ENCODE measurements around the gene PRR19.

PRR19 gene

GRCh38 chr19:42271045-42271419 is 30.9 kb upstream of the PRR19 start:
- DNase-seq (ENCODE audit: low read depth): no peak

GRCh38 chr19:42271861-42272534 is 29.9 kb upstream of the PRR19 start:
- no peak for DNase-seq (ENCODE audit: low read depth)

GRCh38 chr19:42272535-42272897 is 29.4 kb upstream of the PRR19 start:
- DNase-seq (ENCODE audit: low read depth): no peak

GRCh38 chr19:42272989-42273406 is 28.9 kb upstream of the PRR19 start:
- DNase-seq (ENCODE audit: low read depth): no peak

- no peak for DNase-seq (ENCODE audit: low read depth)
These were observed 28.4 kb upstream of the PRR19 start for GRCh38 chr19:42273407-42274064.

- no peak for DNase-seq (ENCODE audit: low read depth)
These were observed 27.8 kb upstream of the PRR19 start for GRCh38 chr19:42274065-42274682.

- DNase-seq (ENCODE audit: low read depth): no peak
These were observed 26.8 kb upstream of the PRR19 start for GRCh38 chr19:42275103-42275502.

GRCh38 chr19:42275517-42275916 is 26.4 kb upstream of the PRR19 start:
- DNase-seq (ENCODE audit: low read depth): no peak

GRCh38 chr19:42276284-42276683 is 25.6 kb upstream of the PRR19 start:
- DNase-seq (ENCODE audit: low read depth): no peak

GRCh38 chr19:42276821-42277220 is 25.1 kb upstream of the PRR19 start:
- DNase-seq (ENCODE audit: low read depth): no peak

- DNase-seq (ENCODE audit: low read depth): no peak
These were observed 24.0 kb upstream of the PRR19 start for GRCh38 chr19:42277821-42278451.

- no peak for DNase-seq (ENCODE audit: low read depth)
These were observed 23.3 kb upstream of the PRR19 start for GRCh38 chr19:42278452-42279154.

GRCh38 chr19:42279155-42279901 is 22.6 kb upstream of the PRR19 start:
- no peak for DNase-seq (ENCODE audit: low read depth)

- peak; percentile 78 for DNase-seq (ENCODE audit: low read depth)
These were observed 21.8 kb upstream of the PRR19 start for GRCh38 chr19:42279902-42280814.

- no peak for DNase-seq (ENCODE audit: low read depth)
These were observed 21.2 kb upstream of the PRR19 start for GRCh38 chr19:42280815-42281145.

- no peak for DNase-seq (ENCODE audit: low read depth)
These were observed 20.6 kb upstream of the PRR19 start for GRCh38 chr19:42281146-42281826.

- no peak for DNase-seq (ENCODE audit: low read depth)
These were observed 19.8 kb upstream of the PRR19 start for GRCh38 chr19:42281827-42282762.

- DNase-seq (ENCODE audit: low read depth): no peak
These were observed 19.1 kb upstream of the PRR19 start for GRCh38 chr19:42282819-42283187.
